Mammary epithelial cell (primary cell): ENCODE results near the gene HGD.

Source experiments
- CTCF ChIP-seq, 2 donors: IDR thresholded peaks in 1 of 2; conservative IDR thresholded peaks in 1 of 2; 2 replicates each; pipeline ENCODE4 v1.5.1; 2011 to 2012; ENCODE audit warnings: inconsistent platforms in 2 of 2, low read length in 2 of 2, mild to moderate bottlenecking in 2 of 2, control low read depth in 1 of 2, low read depth in 1 of 2; ENCODE audit not compliant: insufficient read depth in 1 of 2; ENCODE audit errors: extremely low read depth in 1 of 2
- EZH2 ChIP-seq: IDR thresholded peaks from 2 replicates; pipeline ENCODE4 v1.6.1; 2012; ENCODE audit warnings: low read length, inconsistent platforms, borderline replicate concordance

- TF ChIP-seq CTCF (conservative IDR thresholded peaks at IDR 0.05 in 1 of 2, IDR thresholded peaks at IDR 0.05 in 1 of 2; ENCODE audit: extremely low read depth in 1 of 2, insufficient read depth in 1 of 2, low read depth in 1 of 2, low read length in 2 of 2) (no peak), EZH2 (no peak)
Measured at GRCh38 chr3:120614765-120615164, 67.3 kb downstream of the HGD start.
